Measurements from ENCODE around the gene SH3RF2. TPM values are rescaled to one million over a fixed set of nuclear protein-coding genes. Genes with fewer than 3 reads are reported as not detected.

The SH3RF2 gene
- total RNA-seq, 4 donors from 2014 or later, result 0.26 to 4.1 (median 1.8) TPM

- no peak for TF ChIP-seq CTCF (IDR thresholded peaks at IDR 0.05)
- TF ChIP-seq POLR2A (IDR thresholded peaks at IDR 0.05), result no peak
- Histone ChIP-seq H3K27me3 (no peaks in the 10 kb centered on the region), H3K4me1 (no peaks in the 10 kb centered on the region), H3K4me3 (no peak overlapping the region), H3K27ac (no peak overlapping the region), H3K9me3 (no peaks in the 10 kb centered on the region), H3K36me3 (no peaks in the 10 kb centered on the region)
- no peak for DNase-seq
- intact Hi-C loops (cut with DNase I; ENCODE audit: low total_unique reads), result no loop called here
Observed at GRCh38 chr5:146088098-146088497, 151.7 kb downstream of the SH3RF2 start.

GRCh38 chr5:146089287-146089686, 152.9 kb downstream of the SH3RF2 start:
- no peaks in the 10 kb centered on the region for H3K4me1 ChIP-seq
- intact Hi-C loops (cut with DNase I; ENCODE audit: low total_unique reads), result no loop called here
- H3K27me3 ChIP-seq, result no peaks in the 10 kb centered on the region
- TF ChIP-seq CTCF (IDR thresholded peaks at IDR 0.05) (no peak), POLR2A (IDR thresholded peaks at IDR 0.05) (no peak)
- H3K27ac ChIP-seq, result no peak overlapping the region
- H3K4me3 ChIP-seq, result no peak overlapping the region
- no peaks in the 10 kb centered on the region for H3K9me3 ChIP-seq
- DNase-seq, result no peak
- no peaks in the 10 kb centered on the region for H3K36me3 ChIP-seq

- intact Hi-C loops (cut with DNase I; ENCODE audit: low total_unique reads), result no loop called here
- Histone ChIP-seq H3K27ac (no peak overlapping the region), H3K4me3 (no peak overlapping the region), H3K9me3 (no peaks in the 10 kb centered on the region), H3K4me1 (no peaks in the 10 kb centered on the region), H3K27me3 (no peaks in the 10 kb centered on the region), H3K36me3 (no peaks in the 10 kb centered on the region)
- TF ChIP-seq POLR2A (IDR thresholded peaks at IDR 0.05) (no peak), CTCF (IDR thresholded peaks at IDR 0.05) (no peak)
- DNase-seq, result no peak
Observed at GRCh38 chr5:146091881-146092280, 155.5 kb downstream of the SH3RF2 start.

GRCh38 chr5:146098047-146098446, 161.7 kb downstream of the SH3RF2 start:
- intact Hi-C loops (cut with DNase I; ENCODE audit: low total_unique reads), result no loop called here
- H3K4me3 ChIP-seq, result no peak overlapping the region
- H3K4me1 ChIP-seq, result no peaks in the 10 kb centered on the region
- H3K27me3 ChIP-seq, result no peaks in the 10 kb centered on the region
- no peaks in the 10 kb centered on the region for H3K9me3 ChIP-seq
- no peaks in the 10 kb centered on the region for H3K36me3 ChIP-seq
- TF ChIP-seq POLR2A (IDR thresholded peaks at IDR 0.05) (no peak), CTCF (IDR thresholded peaks at IDR 0.05) (no peak)
- no peak overlapping the region for H3K27ac ChIP-seq
- DNase-seq, result no peak

GRCh38 chr5:146101646-146102045, 165.3 kb downstream of the SH3RF2 start:
- H3K9me3 ChIP-seq, result no peaks in the 10 kb centered on the region
- DNase-seq, result no peak
- no peaks in the 10 kb centered on the region for H3K36me3 ChIP-seq
- H3K27ac ChIP-seq, result no peak overlapping the region
- intact Hi-C loops (cut with DNase I; ENCODE audit: low total_unique reads), result no loop called here
- no peaks in the 10 kb centered on the region for H3K27me3 ChIP-seq
- H3K4me1 ChIP-seq, result no peaks in the 10 kb centered on the region
- TF ChIP-seq CTCF (IDR thresholded peaks at IDR 0.05) (no peak), POLR2A (IDR thresholded peaks at IDR 0.05) (no peak)
- H3K4me3 ChIP-seq, result no peak overlapping the region

All from uterus (tissue), 4 donors.